NCI-H748 (cell line): Measurements from ENCODE around the gene PSPH.
"Not testable (repeated sequence)": the region's sequence is repeated elsewhere in the genome, so short reads cannot be mapped to it uniquely, and the experiment has no call there.

Experiments used
- DNase-seq: peaks from one replicate; lab custom pipeline; 2025; ENCODE audit not compliant: unreplicated experiment; lab: John Stamatoyannopoulos, UW

PSPH gene

GRCh38 chr7:56051339-56052191, at the start of gene PSPH, which contains the start of gene CCT6A:
Gene PSPH (minus strand): TSS chr7:56051444. CDS start chr7:56021212, 30,232 bp downstream.
Gene CCT6A (plus strand): TSS chr7:56051765. CDS start chr7:56051849, 84 bp downstream.
- DNase-seq, result peak; percentile 99

GRCh38 chr7:56099653-56100052, 48.4 kb upstream of the PSPH start:
- DNase-seq, result no peak

DNA sequence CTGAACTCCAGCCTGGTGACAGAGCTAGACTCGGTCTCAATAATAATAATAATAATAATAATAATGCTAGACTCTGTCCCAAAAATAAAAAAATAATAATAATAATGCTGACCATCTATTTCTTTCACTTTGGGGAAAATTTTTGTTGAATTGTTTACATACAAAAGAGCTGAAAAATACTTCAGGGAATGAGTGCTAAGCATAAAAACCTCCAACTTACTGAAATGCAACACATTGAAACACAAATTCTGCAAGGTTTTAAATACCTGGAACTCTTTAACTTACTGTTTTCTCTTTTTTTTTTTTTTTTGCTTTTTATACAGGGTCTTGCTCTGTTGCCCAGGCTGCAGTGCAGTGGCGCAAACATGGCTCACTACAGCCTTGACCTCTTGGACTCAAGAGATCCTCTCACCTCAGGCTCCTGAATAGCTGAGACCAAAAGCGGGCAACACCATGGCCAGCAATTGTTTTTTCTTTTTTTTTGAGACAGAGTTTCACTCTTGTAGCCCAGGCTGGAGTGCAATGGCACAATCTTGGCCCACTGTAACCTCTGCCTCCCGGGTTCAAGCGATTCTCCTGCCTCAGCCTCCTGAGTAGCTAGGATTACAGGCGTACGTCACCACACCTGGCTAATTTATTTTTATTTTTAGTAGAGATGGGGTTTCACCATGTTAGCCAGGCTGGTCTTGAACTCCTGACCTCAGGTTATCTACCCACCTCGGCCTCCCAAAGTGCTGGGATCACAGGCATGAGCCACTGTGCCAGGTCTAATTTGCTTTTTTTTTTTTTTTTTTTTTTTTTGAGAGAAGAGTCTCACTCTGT, 47.2 kb upstream of the PSPH start:
- DNase-seq, result not testable (repeated sequence)

DNA sequence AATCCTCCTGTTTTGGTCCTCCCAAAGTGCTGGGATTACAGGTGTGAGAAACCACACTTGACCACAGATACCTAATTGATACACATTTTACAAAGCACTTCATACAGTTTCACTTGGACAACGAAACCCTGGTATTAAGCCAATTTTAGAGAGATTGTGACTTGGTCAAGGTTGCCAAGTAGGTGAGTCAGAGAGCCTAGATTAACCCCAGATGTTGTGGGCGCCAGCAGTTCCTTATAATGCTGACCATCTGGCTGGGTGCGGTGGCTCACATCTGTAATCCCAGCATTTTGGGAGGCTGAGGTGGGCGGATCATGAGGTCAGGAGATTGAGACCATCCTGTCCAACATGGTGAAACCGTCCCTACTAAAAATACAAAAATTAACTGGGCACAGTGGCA, 46.5 kb upstream of the PSPH start:
- DNase-seq, result no peak

DNA sequence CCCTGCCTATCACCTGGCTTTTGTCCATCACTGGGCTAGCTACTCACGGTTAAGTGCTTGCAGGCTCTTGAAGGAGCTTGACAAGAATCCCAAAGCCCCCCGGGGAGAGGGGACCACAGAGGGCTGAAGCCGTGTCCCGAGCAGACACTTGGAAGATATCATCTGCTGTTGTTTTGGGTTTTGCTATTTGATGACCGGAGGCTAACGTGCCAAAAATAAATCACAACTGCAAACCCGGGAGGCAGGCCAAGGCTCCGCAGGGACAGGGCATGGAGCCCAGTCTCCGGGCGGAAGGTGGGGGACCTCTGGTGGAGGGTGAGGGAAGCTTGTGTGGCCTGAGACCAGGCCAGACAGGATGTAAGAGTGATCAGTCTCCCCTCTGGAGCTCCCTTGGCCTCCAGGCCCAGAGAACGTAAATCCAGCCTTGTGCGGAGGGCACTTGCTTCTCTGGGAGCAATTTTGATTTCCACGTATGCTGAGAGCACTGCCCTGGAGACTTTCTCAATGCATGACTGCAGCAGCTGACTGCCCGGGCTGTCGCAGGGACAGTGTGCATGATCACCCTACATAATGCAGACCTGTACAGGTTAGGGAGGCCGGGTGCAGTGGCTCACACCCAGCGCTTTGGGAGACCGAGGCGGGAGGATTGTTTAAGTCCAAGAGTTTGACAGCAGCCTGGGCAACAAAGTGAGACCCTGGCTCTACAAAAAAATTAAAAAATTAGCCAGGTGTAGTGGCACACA, 41.7 kb upstream of the PSPH start, which contains the start of gene PHKG1:
TSS of gene PHKG1 (minus strand) at position 164 of the 743 bp plus-strand sequence. CDS start 4,011 bp downstream, outside the sequence.
- peak; percentile 4 for DNase-seq

DNA sequence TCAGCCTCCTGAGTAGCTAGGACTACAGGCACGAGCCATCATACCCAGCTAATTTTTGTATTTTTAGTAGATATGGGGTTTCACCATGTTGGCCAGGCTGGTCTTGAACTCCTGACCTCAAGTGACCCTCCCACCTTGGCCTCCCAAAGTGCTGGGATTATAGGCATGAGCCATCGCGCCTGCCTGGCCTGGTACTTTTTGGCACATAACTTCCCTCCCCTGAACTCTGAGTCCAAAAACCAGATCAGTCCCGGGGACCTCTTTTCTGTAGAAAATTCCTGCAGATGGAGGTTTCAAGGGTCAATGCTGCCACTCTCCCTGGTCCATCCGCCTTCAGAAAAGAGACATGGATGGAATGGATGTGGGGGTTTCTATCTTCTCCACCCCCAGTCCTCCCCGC, 41.1 kb upstream of the PSPH start:
- not testable (repeated sequence) for DNase-seq

DNA sequence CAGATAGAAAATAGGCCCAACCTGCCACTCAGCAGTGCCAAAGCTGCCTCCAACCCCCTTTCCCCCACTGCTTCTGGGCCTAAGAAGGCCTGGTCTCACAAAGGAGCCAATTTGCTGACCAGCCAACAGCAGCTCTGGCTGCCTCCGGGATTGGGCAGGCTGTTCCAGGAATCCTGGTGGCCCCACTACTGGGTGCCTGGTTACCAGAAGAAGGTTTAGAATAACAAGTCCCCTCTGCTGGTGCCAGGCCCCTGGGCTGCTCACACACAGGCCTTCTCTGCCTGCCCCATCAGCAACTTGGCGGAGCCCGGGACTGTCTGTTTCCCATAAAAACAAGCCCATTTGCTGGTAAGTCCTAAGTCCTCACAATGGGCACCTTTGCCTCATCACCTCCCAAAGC, 40.3 kb upstream of the PSPH start:
- no peak for DNase-seq

GRCh38 chr7:56087445-56087844, 36.2 kb upstream of the PSPH start:
- DNase-seq, result no peak

DNA sequence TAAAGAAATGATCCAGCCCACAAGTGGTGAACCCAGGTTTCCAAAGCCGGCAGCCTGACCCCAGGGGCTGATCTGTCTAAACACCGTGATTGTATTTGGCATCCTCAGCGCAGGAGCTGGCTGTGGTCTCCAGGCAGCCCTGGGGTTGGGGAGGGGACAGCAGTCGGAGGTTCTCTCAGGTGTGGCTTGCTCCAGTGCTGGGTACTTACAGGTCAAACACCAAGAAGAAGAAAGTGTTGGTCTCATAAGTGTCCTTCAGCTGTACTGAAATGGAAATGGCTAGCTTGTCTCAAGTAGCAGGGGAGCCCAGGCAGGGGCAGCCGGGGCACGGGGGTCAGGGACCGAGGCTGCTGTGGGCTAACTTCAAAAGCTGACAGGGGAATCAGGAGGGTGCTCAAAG, 35.5 kb upstream of the PSPH start:
- DNase-seq, result no peak

- DNase-seq, result peak; percentile 16
Observed at GRCh38 chr7:56083150-56083785, 32.0 kb upstream of the PSPH start.

GRCh38 chr7:56081626-56082340, 30.5 kb upstream of the PSPH start:
- DNase-seq, result no peak

DNA sequence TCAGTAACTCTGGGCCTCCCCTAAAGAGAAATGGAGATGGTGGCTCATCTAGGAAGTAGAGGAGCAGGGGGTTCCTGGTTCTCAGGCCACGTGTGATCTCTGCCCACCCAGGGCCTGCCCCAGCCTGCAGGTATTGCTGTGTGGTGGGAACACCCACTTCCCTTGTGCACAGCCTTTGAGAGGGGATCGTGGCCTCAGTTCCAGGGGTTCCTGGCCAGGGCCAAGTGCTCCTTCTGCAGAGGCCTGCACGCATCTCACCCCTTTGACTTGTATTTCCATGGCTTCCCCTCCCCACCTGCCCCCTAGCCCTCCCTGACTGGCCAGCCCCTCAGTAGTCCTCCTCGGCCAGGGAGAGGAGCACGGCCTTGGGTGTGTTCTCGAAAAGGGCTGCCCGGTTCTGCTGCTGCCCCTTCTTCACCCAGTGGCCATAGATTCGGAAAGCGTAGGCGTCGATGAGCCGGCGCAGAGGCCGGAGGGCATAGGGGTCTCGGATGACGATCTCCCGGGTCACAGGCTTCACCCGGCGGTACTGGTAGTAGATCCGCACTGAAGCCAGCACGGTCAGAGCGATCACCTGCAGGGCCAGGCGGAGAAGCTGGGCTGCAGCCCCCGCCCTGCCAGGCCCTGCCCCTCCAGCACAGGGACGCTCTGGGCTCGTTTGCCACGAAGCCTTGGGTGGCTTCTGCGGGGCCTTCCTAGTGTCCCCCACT, 29.6 kb upstream of the PSPH start:
- not testable (repeated sequence) for DNase-seq

GRCh38 chr7:56079450-56080185, 28.4 kb upstream of the PSPH start:
- peak; percentile 83 for DNase-seq

DNA sequence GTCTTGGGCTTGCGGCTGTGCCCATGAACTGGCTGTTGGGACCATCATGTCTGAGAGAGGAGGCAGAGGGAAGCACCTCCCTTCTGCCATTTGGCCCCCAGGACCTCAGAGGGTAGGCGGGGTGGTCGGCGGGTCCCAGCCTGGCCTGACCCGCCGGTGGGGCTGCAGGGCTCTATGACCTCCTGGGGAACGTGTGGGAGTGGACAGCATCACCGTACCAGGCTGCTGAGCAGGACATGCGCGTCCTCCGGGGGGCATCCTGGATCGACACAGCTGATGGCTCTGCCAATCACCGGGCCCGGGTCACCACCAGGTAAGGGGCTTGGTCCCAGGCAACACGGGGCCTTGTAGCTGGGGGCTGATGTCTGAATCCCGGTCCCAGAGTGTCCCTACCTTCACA, 27.0 kb upstream of the PSPH start:
- DNase-seq, result no peak

DNA sequence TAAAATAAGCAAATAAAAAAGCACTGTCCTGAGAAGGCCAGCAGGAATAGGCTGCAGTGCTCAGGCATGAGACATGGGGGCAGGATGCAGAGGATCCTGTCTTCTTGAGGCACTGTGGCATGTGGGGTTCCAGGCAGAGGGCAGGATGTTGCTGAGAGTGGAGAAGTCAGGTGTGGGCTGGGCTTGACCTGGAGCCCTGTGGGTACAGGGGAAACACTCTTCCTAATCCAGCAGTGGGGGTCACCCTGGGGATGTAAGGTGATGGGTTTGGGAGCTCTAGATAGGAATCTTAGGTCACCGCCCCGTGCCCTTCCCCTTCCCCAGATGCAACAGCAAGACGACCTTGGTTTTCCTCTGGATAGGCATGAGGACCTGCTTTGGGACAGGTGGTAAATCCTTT, 26.4 kb upstream of the PSPH start:
- no peak for DNase-seq

DNA sequence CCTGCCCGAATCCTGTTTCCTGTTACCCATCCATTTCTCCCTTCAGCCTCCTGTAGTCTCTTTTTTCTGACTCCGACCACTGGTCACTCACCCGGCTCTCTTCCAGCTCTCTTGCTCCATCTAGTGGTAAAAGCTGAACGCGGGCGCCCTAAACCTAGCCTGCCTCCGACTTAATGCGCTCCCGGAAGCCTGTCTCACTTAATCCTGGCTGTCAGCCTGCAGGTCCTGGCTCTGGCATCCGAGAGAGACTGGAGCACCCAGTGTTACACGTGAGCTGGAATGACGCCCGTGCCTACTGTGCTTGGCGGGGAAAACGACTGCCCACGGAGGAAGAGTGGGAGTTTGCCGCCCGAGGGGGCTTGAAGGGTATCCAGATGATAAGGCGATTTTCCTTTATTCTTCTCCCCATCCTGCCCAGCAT, 23.1 kb upstream of the PSPH start:
- DNase-seq, result peak; percentile 67

GRCh38 chr7:56066376-56066775, 15.1 kb upstream of the PSPH start:
- DNase-seq, result not testable (repeated sequence)

DNA sequence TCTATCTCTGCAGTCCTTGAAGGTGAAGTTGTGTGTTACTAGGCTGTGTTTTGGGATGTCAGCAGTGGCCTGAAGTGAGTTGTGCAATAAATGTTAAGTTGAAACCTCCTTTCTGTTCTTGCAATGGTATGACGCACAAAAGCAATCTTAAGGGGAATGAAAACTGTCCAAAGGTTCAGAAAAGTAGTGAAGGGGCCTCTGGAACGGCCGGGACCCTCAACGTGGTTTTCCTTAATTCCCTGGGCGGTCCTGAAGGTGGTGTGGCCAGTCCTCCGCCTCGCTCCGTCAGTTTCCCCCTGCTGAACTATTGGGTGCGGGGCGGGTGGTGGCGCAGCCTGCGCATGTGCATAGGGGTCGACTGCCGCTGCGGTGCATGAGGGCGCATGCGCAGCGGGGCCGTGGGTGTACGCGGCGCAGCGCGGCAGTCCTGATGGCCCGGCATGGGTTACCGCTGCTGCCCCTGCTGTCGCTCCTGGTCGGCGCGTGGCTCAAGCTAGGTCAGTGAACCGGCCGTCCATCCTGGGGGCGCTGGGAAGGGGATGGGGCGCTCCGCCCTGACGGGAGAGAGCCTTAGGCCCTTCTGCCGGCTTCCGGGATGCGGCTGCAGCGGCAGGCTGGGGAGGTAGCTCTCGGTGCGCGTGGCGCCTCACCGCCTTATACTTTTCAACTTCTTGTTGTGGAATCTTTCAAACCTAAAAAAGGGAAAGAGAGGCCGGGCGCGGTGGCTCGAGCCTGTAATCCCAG, 12.8 kb upstream of the PSPH start, which contains the start of gene SUMF2:
TSS of gene SUMF2 (plus strand) at position 405 of the 744 bp plus-strand sequence. CDS start at position 431, 26 bp downstream.
- DNase-seq, result peak; percentile 93
